Kidney (tissue), 14 donors: ENCODE results near the gene KHNYN. TPM values are rescaled to one million over a fixed set of nuclear protein-coding genes. Genes with fewer than 3 reads are reported as not detected.

Source experiments
- DNase-seq, 5 donors: peaks; one replicate each; pipeline ENCODE4 v3.0.0-alpha.2; 2013 to 2020
- FAIRE-seq: peaks from 2 replicates; lab custom pipeline; 2012; peaks lifted over from hg19 to GRCh38; lab: Jason Lieb, UNC
- H3K27ac ChIP-seq, 2 donors: one replicate each; pipeline ENCODE4 v1.7.0; 2013; ENCODE audit warnings: low read depth in 2 of 2, low read length in 2 of 2, inconsistent platforms in 1 of 2
- H3K27me3 ChIP-seq: one replicate; pipeline ENCODE4 v1.7.1; 2013; ENCODE audit warnings: low read length, inconsistent platforms; ENCODE audit not compliant: control insufficient read depth, insufficient read depth
- H3K36me3 ChIP-seq, 3 donors: one replicate each; pipeline versions ENCODE4 v1.7.0 to v1.7.1; 2013; ENCODE audit warnings: low read length in 3 of 3, control low read depth in 1 of 3, inconsistent platforms in 1 of 3; ENCODE audit not compliant: insufficient read depth in 3 of 3, control insufficient read depth in 2 of 3
- H3K4me1 ChIP-seq, 3 donors: one replicate each; pipeline versions ENCODE4 v1.7.0 to v1.7.1; 2013; ENCODE audit warnings: low read length in 3 of 3, inconsistent platforms in 1 of 3, low read depth in 1 of 3; ENCODE audit not compliant: control insufficient read depth in 2 of 3, insufficient read depth in 2 of 3
- H3K4me3 ChIP-seq, 3 donors: one replicate each; pipeline versions ENCODE4 v1.7.0 to v1.8.1; 2013; ENCODE audit warnings: low read length in 3 of 3, control low read depth in 1 of 3, inconsistent platforms in 1 of 3
- H3K9ac ChIP-seq, 3 donors: one replicate each; pipeline versions ENCODE4 v1.7.0 to v1.7.1; 2013; ENCODE audit warnings: low read length in 3 of 3, control low read depth in 1 of 3, inconsistent platforms in 1 of 3
- H3K9me3 ChIP-seq, 3 donors: one replicate each; pipeline versions ENCODE4 v1.7.0 to v1.7.1; 2013; ENCODE audit warnings: low read length in 3 of 3, control low read depth in 1 of 3, inconsistent platforms in 1 of 3; ENCODE audit not compliant: control insufficient read depth in 2 of 3, insufficient read depth in 1 of 3
- intact Hi-C: fragments of 100-400 bp; cut with DNase I; formaldehyde crosslinking; loops from one replicate; pipeline ENCODE4 v1.11.1; 2022
- polyA plus RNA-seq: library from polyadenylated mRNA; stranded (reverse); fragments of 350-450 nt; fragmentation: Illumina TruSeq; extraction: RNeasy Lipid Tissue Mini Kit (QIAGEN cat#74804); gene quantifications from one replicate; pipeline ENCODE4 v1.2.3, GENCODE V29; 2014; ENCODE audit warnings: low read depth, low replicate concordance; ENCODE audit not compliant: insufficient read depth
- total RNA-seq: library from RNA; stranded (reverse); fragmentation: NEBNext Ultra II Directional; extraction: Animal tissue kit (Norgen Biotek cat#: 25700); gene quantifications from one replicate; pipeline ENCODE4 v1.2.1, GENCODE V29; 2021
- TF ChIP-seq, protein P1 (sequence below): IDR thresholded peaks from 3 replicates; pipeline ENCODE4 v1.5.1; 2012; ENCODE audit warnings: mild to moderate bottlenecking, moderate library complexity, borderline replicate concordance; ENCODE audit not compliant: insufficient read depth; ENCODE audit errors: extremely low read depth
- donor health status: control.
- donor health status: control.
- donor health status: control.
- donor health status: control.
- donor health status: control.
- donor health status: DM: yes; HTN: yes; CAD: no.
- donor health status: Normal renal cell carcinoma (clear cell type).

Gene KHNYN
- total and polyA plus RNA-seq, 2 donors from 2014 or later: 9.7 to 53.9 TPM

DNA sequence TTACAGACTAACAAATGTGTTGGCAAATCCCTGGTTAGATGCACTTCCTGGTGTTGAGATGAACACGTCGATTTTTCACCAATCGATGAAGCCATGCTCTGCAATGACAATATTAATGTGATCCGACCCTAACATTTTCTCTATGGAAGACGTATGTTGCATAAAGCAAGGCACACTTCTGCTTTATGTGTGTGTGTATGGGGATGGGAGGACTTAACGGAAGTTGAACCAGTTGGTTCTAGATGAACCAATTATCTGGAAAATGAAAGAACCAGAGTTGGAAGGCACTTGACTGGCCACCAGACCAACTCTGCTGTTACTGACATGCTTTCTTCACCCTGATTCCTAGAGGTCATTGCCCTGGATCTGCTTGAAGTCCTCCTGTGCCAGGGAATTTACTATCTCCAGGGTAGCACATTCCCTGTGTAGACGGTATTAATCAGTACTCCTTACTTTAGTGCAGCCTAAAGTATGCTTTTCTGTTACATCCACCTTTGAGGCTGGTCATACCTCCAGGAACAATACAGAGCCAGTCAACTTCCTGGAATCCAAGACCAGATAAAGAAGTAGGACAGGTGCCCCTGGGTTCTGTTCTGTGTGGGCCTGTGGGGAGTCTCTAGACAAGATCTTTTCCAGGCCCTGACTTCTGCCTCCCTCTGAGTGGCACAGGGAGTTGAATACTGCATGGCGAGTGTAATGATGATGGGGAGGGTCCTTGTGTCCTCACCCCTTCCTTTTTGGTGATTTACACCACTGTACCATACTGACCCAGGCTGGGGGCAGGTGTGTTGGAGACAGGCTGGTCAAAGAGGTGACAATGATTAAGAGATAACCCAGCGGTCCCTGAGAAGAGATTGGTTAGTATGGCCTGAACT is 8.7 kb downstream of the KHNYN start:
- Histone ChIP-seq H3K4me1 (peaks cover 3 to 10% (median 5%) of the 10 kb centered on the region in 3 donors), H3K27me3 (no peaks in the 10 kb centered on the region), H3K9ac (no peak overlapping the region), H3K4me3 (no peak overlapping the region), H3K27ac (no peak overlapping the region), H3K36me3 (peaks cover 6 to 42% (median 32%) of the 10 kb centered on the region in 3 donors), H3K9me3 (no peaks in the 10 kb centered on the region)
- DNase-seq: no peak
- intact Hi-C loops: loop anchor here (5.0 kb wide), 1 partner anchor 101 kb away; the partner anchor contains the start of genes ADCY4 and RIPK3
- TF ChIP-seq, protein P1, sequence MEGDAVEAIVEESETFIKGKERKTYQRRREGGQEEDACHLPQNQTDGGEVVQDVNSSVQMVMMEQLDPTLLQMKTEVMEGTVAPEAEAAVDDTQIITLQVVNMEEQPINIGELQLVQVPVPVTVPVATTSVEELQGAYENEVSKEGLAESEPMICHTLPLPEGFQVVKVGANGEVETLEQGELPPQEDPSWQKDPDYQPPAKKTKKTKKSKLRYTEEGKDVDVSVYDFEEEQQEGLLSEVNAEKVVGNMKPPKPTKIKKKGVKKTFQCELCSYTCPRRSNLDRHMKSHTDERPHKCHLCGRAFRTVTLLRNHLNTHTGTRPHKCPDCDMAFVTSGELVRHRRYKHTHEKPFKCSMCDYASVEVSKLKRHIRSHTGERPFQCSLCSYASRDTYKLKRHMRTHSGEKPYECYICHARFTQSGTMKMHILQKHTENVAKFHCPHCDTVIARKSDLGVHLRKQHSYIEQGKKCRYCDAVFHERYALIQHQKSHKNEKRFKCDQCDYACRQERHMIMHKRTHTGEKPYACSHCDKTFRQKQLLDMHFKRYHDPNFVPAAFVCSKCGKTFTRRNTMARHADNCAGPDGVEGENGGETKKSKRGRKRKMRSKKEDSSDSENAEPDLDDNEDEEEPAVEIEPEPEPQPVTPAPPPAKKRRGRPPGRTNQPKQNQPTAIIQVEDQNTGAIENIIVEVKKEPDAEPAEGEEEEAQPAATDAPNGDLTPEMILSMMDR: no peak
- FAIRE-seq: no peak

DNA sequence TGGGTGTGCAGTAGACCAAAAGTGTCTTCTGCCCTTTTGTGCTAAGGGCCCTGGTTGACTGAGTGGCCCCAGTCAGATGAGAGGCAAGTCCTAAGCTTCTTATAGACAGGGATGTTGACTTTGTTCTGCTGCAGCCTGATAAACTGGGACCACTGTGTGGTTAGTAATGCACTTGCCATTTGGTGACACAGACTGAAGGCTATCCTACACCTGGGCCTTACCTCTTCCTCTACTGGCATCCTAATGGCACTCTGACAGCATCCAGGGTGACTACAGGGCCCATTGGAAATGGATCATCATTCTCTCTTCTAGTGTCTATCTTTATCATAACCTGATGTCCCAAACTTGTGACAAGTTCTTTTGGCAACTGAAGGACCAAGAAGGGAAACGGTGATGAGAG is 9.5 kb downstream of the KHNYN start:
- Histone ChIP-seq H3K9me3 (no peaks in the 10 kb centered on the region), H3K4me3 (no peak overlapping the region), H3K4me1 (peaks cover 3 to 10% (median 5%) of the 10 kb centered on the region in 3 donors), H3K27me3 (no peaks in the 10 kb centered on the region), H3K9ac (no peak overlapping the region), H3K27ac (no peak overlapping the region), H3K36me3 (peaks cover 6 to 40% (median 27%) of the 10 kb centered on the region in 3 donors)
- TF ChIP-seq, protein P1: no peak
- intact Hi-C loops: loop anchor here (5.0 kb wide), 1 partner anchor 102 kb away; the partner anchor contains the start of genes ADCY4 and RIPK3
- FAIRE-seq (no peak), DNase-seq (no peak)

DNA sequence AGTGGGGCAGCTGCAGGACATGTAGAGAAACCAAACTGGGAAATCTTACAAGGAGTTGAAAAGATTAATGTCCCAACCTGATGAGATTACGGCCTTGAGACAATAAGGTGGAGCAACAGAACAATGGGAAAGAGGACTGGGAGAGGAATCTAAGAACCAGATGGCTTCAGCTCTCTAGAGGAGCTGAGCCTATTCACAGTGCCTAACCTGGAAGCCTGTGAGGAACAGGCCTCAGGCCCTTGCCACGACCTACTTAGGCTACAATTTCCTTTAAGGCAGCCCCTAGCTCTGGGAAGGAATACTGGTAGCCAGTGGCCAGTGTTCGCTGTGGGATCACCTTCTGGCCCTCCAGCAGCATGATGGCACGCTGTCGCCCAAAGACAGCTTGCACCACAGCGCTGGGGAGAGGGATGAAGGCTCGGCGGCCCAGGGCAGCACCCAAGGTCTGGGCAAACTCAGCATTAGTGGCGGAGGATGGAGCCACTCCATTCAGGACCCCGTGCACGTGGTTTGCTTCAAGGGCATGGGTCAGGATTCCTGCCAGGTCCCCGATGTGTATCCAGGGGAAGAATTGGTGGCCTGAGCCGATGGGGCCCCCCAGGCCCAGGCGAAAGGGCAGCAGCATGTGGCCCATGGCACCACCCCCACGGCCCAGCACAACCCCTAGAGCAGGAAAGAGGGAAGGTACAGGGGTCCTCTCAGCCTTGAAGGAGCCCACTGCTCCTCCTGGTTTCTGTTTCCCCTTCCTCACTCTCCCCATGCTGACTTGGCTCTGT is 10.3 kb downstream of the KHNYN start:
- H3K27me3 ChIP-seq: no peaks in the 10 kb centered on the region
- intact Hi-C loops: loop anchor here (5.0 kb wide), 1 partner anchor 103 kb away; the partner anchor contains the start of genes ADCY4 and RIPK3
- TF ChIP-seq, protein P1: no peak
- H3K27ac ChIP-seq: no peak overlapping the region
- H3K9ac ChIP-seq: no peak overlapping the region
- H3K9me3 ChIP-seq: no peaks in the 10 kb centered on the region
- H3K36me3 ChIP-seq: peaks cover 6 to 40% (median 26%) of the 10 kb centered on the region in 3 donors
- H3K4me1 ChIP-seq: peaks cover 3 to 10% (median 5%) of the 10 kb centered on the region in 3 donors
- H3K4me3 ChIP-seq: no peak overlapping the region
- DNase-seq (peak in 1 of 5 donors; percentile 71), FAIRE-seq (no peak)
